CD1c-positive myeloid dendritic cell (primary cell): ENCODE results near the gene BTBD8.

ENCODE experiments used
- DNase-seq: peaks from one replicate; pipeline ENCODE4 v3.0.0-alpha.2; 2016; ENCODE audit errors: extremely low spot score

BTBD8 gene

DNA sequence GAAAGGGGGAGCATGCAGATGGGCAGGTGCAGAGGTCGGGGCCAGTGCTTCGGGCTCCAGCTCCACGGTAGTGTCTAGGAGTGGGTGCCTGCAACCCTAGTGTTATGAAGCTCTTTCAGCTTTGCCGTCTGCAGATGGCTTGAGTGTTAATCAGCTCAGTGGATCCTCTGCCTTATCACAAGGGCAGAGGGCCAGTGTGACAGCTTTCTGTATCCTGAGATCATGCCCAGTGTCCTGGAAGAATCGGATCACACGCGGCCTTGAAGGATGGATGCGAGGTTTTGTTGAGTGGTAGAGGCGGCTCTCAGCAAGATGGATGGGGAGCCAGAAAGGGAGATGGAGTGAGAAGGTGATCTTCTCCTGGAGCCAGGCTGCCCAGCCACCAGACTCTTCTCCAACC is 112.1 kb downstream of the BTBD8 start:
- DNase-seq = no peak

DNA sequence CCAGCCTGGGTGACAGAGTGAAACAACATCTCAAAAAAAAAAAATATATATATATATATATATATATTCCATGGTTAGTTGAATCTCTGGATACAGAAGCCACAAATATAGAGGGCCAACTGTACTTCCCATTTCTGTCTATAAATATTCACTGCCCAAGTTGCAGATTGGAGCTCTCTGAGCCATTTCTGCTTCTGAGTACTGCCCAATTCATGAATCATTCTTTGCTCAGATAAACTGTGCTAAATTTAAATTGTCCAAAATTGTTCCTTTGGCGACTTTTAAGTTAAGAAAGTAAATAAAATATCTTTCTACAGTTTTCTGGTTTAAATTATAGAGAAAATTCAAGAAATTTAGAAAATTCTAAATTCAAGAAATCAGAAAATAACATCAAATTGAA is 114.4 kb downstream of the BTBD8 start:
- peak; percentile 11 for DNase-seq

DNA sequence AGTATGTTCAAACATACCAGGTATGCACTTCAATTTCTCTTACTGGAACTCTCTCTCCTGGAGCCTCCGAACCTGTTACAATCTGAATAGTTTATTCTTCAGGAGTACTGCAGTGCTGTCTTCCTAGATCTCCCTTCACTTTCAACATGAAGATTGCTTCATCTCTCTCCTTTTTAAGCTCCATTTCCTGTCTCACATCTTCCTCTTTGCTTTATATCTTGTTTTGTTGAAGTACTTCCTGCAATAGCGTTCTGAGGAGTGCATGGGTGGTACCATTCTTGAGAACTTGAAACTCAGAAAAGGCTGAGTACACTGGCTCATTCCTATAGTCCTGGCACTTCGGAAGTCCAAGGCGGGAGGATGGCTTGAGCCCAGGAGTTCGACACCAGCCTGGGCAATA is 121.8 kb downstream of the BTBD8 start:
- DNase-seq = peak; percentile 3

- no peak for DNase-seq
These were observed 123.0 kb downstream of the BTBD8 start for GRCh38 chr1:92203105-92203504.

- no peak for DNase-seq
These were observed 130.6 kb downstream of the BTBD8 start for GRCh38 chr1:92210701-92211100.

DNA sequence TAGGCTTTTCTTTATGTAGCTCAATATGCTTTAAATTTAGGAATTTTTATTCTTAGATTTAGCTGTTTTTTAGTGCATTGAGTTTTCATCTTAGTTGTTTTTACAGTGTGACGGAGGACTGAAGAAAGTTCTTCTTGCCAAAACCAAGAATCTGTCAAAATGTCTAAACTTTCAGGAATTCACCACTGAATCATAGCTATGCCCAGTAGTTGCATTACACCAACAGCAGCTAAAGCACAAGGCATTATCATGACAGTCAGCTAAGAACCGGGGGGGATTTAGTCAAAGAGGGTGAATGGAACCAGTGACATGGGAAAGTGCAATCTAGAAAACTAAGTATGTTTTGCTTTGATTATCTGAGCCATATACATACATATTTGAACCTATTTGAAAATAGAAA is 131.0 kb downstream of the BTBD8 start:
- no peak for DNase-seq

DNA sequence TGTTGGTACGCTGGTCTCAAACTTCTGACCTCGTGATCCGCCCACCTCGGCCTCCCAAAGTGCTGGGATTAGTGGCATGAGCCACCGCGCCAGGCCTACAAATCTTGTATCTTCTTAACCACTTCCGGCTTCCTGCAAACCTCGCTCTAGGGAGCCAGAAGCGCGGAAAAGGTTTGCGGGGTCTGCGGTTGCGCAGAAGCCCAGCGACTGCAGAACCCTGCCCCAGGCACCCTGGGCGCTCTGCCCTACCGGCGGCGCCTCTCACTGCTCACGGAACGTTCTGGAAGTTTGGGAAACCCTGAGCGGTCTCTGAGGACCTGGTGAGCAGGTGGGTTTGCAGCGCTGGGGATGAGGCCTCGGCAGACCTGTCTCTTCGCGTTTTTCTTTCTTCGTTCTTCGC is 137.6 kb downstream of the BTBD8 start, which contains the start of gene C1orf146:
Gene C1orf146 (plus strand): TSS at position 195 of the 400 bp plus-strand sequence. CDS start 13,506 bp downstream, outside the sequence.
- DNase-seq = no peak

- DNase-seq = no peak
These were observed 138.4 kb downstream of the BTBD8 start for GRCh38 chr1:92218559-92218958.

- DNase-seq = no peak
These were observed 138.9 kb downstream of the BTBD8 start for GRCh38 chr1:92219028-92219427.

DNA sequence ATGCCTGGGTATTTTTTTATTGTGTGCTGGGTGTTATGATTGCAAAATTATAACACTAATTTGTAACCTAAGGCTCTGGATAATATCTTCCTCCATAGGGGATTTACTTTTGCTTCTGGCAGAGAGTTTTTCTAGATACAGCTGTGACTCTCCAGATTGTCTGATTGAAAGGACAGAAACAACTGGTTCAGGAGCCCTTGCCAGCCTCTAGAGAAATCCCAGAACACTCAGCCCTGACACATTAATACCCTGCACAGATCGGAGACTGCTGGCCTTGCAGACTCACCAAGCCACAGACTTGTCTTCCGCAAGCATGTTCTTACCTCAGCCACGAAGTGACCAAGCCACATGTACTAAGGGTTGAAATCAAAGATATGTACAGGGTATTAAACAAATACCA is 148.3 kb downstream of the BTBD8 start:
- DNase-seq = no peak

DNA sequence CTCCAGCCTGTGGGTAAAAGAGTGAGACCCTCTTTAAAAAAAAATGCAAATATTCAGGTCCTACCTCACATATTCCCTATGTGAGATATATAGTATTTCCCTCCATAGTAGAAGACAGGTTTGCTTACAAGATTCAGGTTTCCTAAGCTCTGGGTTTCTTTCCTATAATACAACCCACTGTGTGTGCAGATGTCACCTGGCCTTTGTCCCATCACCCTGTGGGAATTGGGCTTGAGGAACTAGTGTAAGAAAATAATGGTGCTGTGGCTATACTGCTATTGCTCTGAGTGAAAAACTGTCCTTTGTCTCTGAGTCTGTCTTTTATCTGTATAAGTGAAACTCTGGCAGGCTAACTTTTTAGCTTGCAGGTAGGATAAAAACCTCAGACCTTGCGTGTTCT is 150.6 kb downstream of the BTBD8 start:
- DNase-seq = no peak
